GM12878 (cell line): ENCODE results near the gene SAPCD2. TPM values are rescaled to one million over a fixed set of nuclear protein-coding genes. Genes with fewer than 3 reads are reported as not detected.

Experiments used
- BMI1 ChIP-seq: fragments of 450-650 bp; IDR thresholded peaks from 2 replicates; pipeline ENCODE4 v1.6.1; 2016; ENCODE audit warnings: mild to moderate bottlenecking, moderate library complexity, borderline replicate concordance
- CREB1 ChIP-seq: IDR thresholded peaks from 2 replicates; pipeline ENCODE4 v1.6.1; 2012; ENCODE audit warnings: low read depth, mild to moderate bottlenecking, inconsistent platforms
- GATAD2B ChIP-seq: fragments of 450-650 bp; conservative IDR thresholded peaks from 2 replicates; pipeline ENCODE4 v1.6.1; 2017; ENCODE audit warnings: low read depth, mild to moderate bottlenecking, moderate library complexity
- JUND ChIP-seq: IDR thresholded peaks from 2 replicates; pipeline ENCODE4 v1.6.1; 2012; ENCODE audit warnings: low read depth, mild to moderate bottlenecking, low read length, improper control_type of control experiment, moderate library complexity
- KAT2A ChIP-seq: conservative IDR thresholded peaks from 2 replicates; pipeline ENCODE4 v1.6.1; 2011; ENCODE audit warnings: low read depth, low read length; ENCODE audit not compliant: control insufficient read depth
- LARP7 ChIP-seq: fragments of 450-650 bp; IDR thresholded peaks from 2 replicates; pipeline ENCODE4 v1.6.1; 2017; ENCODE audit warnings: mild to moderate bottlenecking
- NFIC ChIP-seq: IDR thresholded peaks from 2 replicates; pipeline ENCODE4 v1.6.1; 2012; ENCODE audit warnings: low read depth, mild to moderate bottlenecking, inconsistent platforms, low read length, moderate library complexity
- NFXL1 ChIP-seq: fragments of 450-650 bp; IDR thresholded peaks from 2 replicates; pipeline ENCODE4 v1.6.1; 2017; ENCODE audit warnings: antibody characterized with exemption, mild to moderate bottlenecking, borderline replicate concordance
- POLR2A ChIP-seq: IDR thresholded peaks from 2 replicates; pipeline ENCODE4 v1.6.1; 2011; ENCODE audit warnings: low read depth, mild to moderate bottlenecking, low read length
- POLR2AphosphoS5 ChIP-seq: IDR thresholded peaks from 2 replicates; pipeline ENCODE4 v1.6.1; 2011; ENCODE audit warnings: mild to moderate bottlenecking, low read length, inconsistent platforms
- RBBP5 ChIP-seq: fragments of 200-600 bp; sonication (generic); conservative IDR thresholded peaks from 2 replicates; pipeline ENCODE4 v1.6.1; 2016
- RUNX3 ChIP-seq: IDR thresholded peaks from 2 replicates; pipeline ENCODE4 v1.6.1; 2012; ENCODE audit warnings: low read length, inconsistent platforms
- ZNF274 ChIP-seq: IDR thresholded peaks from one replicate; pipeline ENCODE4 v1.8.0; 2011; ENCODE audit not compliant: insufficient read length, insufficient read depth
- ZNF622 ChIP-seq: fragments of 450-650 bp; IDR thresholded peaks from 2 replicates; pipeline ENCODE4 v1.6.1; 2017; ENCODE audit warnings: mild to moderate bottlenecking, inconsistent platforms
- polyA plus RNA-seq, 11 experiments: library from polyadenylated mRNA; depleted of rRNA in 4 of 11; unstranded in 6 of 11; stranded (reverse) in 5 of 11; fragments of >200 nt; fragmentation: Nextera tagmentation in 4 of 11; fragmentation: Illumina TruSeq in 1 of 11; extraction: Ambion mirVana in 4 of 11; extraction: Trizol in 1 of 11; gene quantifications; 1 replicate in 1 of 11; 2 replicates in 10 of 11; pipeline versions ENCODE4 v1.2.1 to v1.2.3, GENCODE V29; 2011 to 2016; ENCODE audit warnings: inconsistent platforms in 2 of 11, missing spikeins in 2 of 11, low read depth in 1 of 11
- total RNA-seq, 4 experiments: library from RNA; depleted of rRNA in 3 of 4; stranded (reverse); fragments of >200 nt in 3 of 4; fragmentation: Illumina TruSeq in 1 of 4; extraction: Trizol in 1 of 4; gene quantifications; 2 replicates each; pipeline versions ENCODE4 v1.2.1 to v1.2.3, GENCODE V29; 2013 to 2021
- TF ChIP-seq, protein P1 (sequence below): IDR thresholded peaks from 2 replicates; pipeline ENCODE4 v1.6.1; 2012; ENCODE audit warnings: mild to moderate bottlenecking, low read depth, low read length
- TF ChIP-seq, protein P2 (sequence below): IDR thresholded peaks from 2 replicates; pipeline ENCODE4 v1.6.1; 2012; ENCODE audit warnings: low read depth, low read length, improper control_type of control experiment
- TF ChIP-seq, protein P3 (sequence below): IDR thresholded peaks from 2 replicates; pipeline ENCODE4 v1.6.1; 2011; ENCODE audit warnings: low read depth, mild to moderate bottlenecking, low read length, moderate library complexity, borderline replicate concordance; ENCODE audit errors: extremely low read depth
- TF ChIP-seq, protein P4 (sequence below): fragments of 450-650 bp; IDR thresholded peaks from 2 replicates; pipeline ENCODE4 v1.6.1; 2018; ENCODE audit warnings: mild to moderate bottlenecking, low read depth, moderate library complexity; ENCODE audit not compliant: partially characterized antibody

The SAPCD2 gene
- total and polyA plus RNA-seq, 10 of the 15 experiments (the other 5 are each of a cell fraction or from before 2014, with no cell fraction given), result 1.6 to 35.2 (median 7.2) TPM

DNA sequence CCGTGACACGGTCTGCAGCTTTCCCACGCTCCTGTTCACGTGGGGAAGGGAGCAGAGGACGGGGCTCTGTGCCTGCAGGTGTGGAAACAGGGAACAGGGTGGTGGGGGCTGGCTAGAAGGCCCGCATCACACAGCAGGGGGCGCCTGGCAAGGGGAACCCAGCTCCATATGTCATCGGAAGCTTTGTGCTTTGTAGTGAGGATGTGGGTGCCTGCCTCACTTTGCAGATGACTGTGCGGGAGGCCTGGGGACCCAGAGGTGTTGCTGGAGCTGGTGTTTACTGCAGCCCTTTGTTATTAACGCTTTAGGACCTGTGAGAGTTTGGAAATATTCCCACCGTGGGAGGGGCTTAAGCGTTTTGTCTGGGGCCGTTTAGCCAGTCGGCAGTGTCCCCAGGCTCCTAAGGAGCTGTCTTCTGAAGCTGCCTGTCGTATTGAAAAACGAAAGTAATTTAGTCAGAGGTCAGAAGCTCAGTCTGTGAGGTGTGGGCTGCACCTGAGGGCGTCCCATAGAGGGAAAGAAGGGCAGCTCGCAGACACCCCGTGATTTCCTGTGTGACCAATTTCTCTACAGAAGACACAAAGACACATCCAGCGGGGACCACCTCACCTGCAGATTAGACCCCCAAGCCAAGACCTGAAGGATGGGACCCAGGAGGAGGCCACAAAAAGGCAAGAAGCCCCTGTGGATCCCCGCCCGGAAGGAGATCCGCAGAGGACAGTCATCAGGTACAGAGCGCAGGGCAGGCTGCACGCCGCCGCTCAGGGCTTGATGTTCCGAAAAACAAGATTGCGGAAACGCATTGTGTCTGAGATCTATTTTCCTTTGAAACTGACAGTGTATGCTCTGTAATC, 25.5 kb upstream of the SAPCD2 start (continued):
- TF ChIP-seq POLR2AphosphoS5, result peak; percentile 52; the same call in 1 of the 2 replicates
- TF ChIP-seq KAT2A, result no peak
- no peak for TF ChIP-seq ZNF622
- peak; percentile 67; the same call in 1 of the 2 replicates for TF ChIP-seq NFIC
- TF ChIP-seq, protein P1, sequence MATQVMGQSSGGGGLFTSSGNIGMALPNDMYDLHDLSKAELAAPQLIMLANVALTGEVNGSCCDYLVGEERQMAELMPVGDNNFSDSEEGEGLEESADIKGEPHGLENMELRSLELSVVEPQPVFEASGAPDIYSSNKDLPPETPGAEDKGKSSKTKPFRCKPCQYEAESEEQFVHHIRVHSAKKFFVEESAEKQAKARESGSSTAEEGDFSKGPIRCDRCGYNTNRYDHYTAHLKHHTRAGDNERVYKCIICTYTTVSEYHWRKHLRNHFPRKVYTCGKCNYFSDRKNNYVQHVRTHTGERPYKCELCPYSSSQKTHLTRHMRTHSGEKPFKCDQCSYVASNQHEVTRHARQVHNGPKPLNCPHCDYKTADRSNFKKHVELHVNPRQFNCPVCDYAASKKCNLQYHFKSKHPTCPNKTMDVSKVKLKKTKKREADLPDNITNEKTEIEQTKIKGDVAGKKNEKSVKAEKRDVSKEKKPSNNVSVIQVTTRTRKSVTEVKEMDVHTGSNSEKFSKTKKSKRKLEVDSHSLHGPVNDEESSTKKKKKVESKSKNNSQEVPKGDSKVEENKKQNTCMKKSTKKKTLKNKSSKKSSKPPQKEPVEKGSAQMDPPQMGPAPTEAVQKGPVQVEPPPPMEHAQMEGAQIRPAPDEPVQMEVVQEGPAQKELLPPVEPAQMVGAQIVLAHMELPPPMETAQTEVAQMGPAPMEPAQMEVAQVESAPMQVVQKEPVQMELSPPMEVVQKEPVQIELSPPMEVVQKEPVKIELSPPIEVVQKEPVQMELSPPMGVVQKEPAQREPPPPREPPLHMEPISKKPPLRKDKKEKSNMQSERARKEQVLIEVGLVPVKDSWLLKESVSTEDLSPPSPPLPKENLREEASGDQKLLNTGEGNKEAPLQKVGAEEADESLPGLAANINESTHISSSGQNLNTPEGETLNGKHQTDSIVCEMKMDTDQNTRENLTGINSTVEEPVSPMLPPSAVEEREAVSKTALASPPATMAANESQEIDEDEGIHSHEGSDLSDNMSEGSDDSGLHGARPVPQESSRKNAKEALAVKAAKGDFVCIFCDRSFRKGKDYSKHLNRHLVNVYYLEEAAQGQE, result 0 out of 2 replicates have a peak, but pooled peaks have one; percentile 11
- TF ChIP-seq, protein P2, sequence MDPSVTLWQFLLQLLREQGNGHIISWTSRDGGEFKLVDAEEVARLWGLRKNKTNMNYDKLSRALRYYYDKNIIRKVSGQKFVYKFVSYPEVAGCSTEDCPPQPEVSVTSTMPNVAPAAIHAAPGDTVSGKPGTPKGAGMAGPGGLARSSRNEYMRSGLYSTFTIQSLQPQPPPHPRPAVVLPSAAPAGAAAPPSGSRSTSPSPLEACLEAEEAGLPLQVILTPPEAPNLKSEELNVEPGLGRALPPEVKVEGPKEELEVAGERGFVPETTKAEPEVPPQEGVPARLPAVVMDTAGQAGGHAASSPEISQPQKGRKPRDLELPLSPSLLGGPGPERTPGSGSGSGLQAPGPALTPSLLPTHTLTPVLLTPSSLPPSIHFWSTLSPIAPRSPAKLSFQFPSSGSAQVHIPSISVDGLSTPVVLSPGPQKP, result no peak
- TF ChIP-seq, protein P3, sequence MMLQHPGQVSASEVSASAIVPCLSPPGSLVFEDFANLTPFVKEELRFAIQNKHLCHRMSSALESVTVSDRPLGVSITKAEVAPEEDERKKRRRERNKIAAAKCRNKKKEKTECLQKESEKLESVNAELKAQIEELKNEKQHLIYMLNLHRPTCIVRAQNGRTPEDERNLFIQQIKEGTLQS, result no peak
- 0 out of 2 replicates have a peak, but pooled peaks have one; percentile 28 for TF ChIP-seq LARP7
- peak; percentile 88 for TF ChIP-seq RUNX3
- no peak for TF ChIP-seq RBBP5
- peak; percentile 48; the same call in 1 of the 2 replicates for TF ChIP-seq POLR2A
- TF ChIP-seq ZNF274, result no peak
- TF ChIP-seq, protein P4, sequence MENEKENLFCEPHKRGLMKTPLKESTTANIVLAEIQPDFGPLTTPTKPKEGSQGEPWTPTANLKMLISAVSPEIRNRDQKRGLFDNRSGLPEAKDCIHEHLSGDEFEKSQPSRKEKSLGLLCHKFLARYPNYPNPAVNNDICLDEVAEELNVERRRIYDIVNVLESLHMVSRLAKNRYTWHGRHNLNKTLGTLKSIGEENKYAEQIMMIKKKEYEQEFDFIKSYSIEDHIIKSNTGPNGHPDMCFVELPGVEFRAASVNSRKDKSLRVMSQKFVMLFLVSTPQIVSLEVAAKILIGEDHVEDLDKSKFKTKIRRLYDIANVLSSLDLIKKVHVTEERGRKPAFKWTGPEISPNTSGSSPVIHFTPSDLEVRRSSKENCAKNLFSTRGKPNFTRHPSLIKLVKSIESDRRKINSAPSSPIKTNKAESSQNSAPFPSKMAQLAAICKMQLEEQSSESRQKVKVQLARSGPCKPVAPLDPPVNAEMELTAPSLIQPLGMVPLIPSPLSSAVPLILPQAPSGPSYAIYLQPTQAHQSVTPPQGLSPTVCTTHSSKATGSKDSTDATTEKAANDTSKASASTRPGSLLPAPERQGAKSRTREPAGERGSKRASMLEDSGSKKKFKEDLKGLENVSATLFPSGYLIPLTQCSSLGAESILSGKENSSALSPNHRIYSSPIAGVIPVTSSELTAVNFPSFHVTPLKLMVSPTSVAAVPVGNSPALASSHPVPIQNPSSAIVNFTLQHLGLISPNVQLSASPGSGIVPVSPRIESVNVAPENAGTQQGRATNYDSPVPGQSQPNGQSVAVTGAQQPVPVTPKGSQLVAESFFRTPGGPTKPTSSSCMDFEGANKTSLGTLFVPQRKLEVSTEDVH, result no peak
- TF ChIP-seq GATAD2B, result peak; percentile 47; the same call in 1 of the 2 replicates
- peak; percentile 50; the same call in 1 of the 2 replicates for TF ChIP-seq JUND
- TF ChIP-seq CREB1, result peak; percentile 82
- TF ChIP-seq BMI1, result no peak
- TF ChIP-seq NFXL1, result no peak
